H1 (cell line): Measurements from ENCODE around the gene CGNL1. TPM values are rescaled to one million over a fixed set of nuclear protein-coding genes. Genes with fewer than 3 reads are reported as not detected.

Experiments
- CTCF ChIA-PET: fragments of 300-600 bp; sonication (Branson Sonifier 250); formaldehyde crosslinking; loops from one replicate; lab custom pipeline; 2021; ENCODE audit not compliant: partially characterized antibody; lab: Charles Lee
- POLR2A ChIA-PET: fragments of 300-600 bp; sonication (Branson Sonifier 250); formaldehyde crosslinking; loops from one replicate; lab custom pipeline; 2021; ENCODE audit warnings: inconsistent platforms; ENCODE audit not compliant: partially characterized antibody; lab: Charles Lee
- DNase-seq, 2 experiments: peaks; one replicate each; pipeline versions ENCODE4 v3.0.0 to v3.0.0-alpha.2; 2010 to 2022; ENCODE audit warnings: low spot score in 2 of 2, low read depth in 1 of 2, mixed read lengths in 1 of 2
- FAIRE-seq: peaks from 2 replicates; lab custom pipeline; 2011; peaks lifted over from hg19 to GRCh38; lab: Jason Lieb, UNC
- H2AFZ ChIP-seq: 2 replicates; pipeline ENCODE4 v1.8.1; 2012; ENCODE audit warnings: low read length, inconsistent platforms
- H2AK5ac ChIP-seq: 2 replicates; pipeline ENCODE4 v1.6.1; 2013; ENCODE audit warnings: low read depth, low read length
- H2BK120ac ChIP-seq: replicated peaks from 2 replicates; pipeline ENCODE3; 2013; ENCODE audit warnings: low read depth, low read length, inconsistent platforms
- H2BK12ac ChIP-seq: 2 replicates; pipeline ENCODE4 v1.6.1; 2013; ENCODE audit warnings: low read depth, low read length
- H2BK15ac ChIP-seq: 2 replicates; pipeline ENCODE4 v1.6.1; 2013; ENCODE audit warnings: low read length
- H2BK20ac ChIP-seq: 2 replicates; pipeline ENCODE4 v1.6.1; 2013; ENCODE audit warnings: low read length
- H2BK5ac ChIP-seq: 2 replicates; pipeline ENCODE4 v1.6.1; 2013; ENCODE audit warnings: low read depth, low read length
- H3K14ac ChIP-seq: 2 replicates; pipeline ENCODE4 v1.6.1; 2013; ENCODE audit warnings: inconsistent platforms; ENCODE audit not compliant: insufficient read length
- H3K18ac ChIP-seq: 2 replicates; pipeline ENCODE4 v1.6.1; 2013; ENCODE audit warnings: low read length; ENCODE audit errors: extremely low read depth
- H3K23ac ChIP-seq: 2 replicates; pipeline ENCODE4 v1.6.1; 2013; ENCODE audit warnings: inconsistent platforms; ENCODE audit not compliant: insufficient read length
- H3K23me2 ChIP-seq: 2 replicates; pipeline ENCODE4 v1.6.1; 2013; ENCODE audit warnings: low read depth, low read length
- H3K27ac ChIP-seq: 2 replicates; pipeline ENCODE4 v1.6.1; 2011; ENCODE audit warnings: low read depth, low read length, inconsistent platforms
- H3K27me3 ChIP-seq, 4 experiments: replicated peaks in 1 of 4; 1 replicate in 1 of 4; 2 replicates in 3 of 4; pipeline versions ENCODE4 v1.6.1 to v1.8.1; 2011 to 2013; ENCODE audit warnings: low read length in 3 of 4, mild to moderate bottlenecking in 3 of 4, inconsistent platforms in 2 of 4, mixed read lengths in 2 of 4, moderate library complexity in 1 of 4; ENCODE audit not compliant: control insufficient read depth in 3 of 4, insufficient read depth in 3 of 4; ENCODE audit errors: extremely low read depth in 1 of 4
- H3K36me3 ChIP-seq, 4 experiments: 2 replicates each; pipeline versions ENCODE4 v1.6.1 to v1.8.1; 2011 to 2013; ENCODE audit warnings: mild to moderate bottlenecking in 4 of 4, low read length in 3 of 4, moderate library complexity in 2 of 4, control low read depth in 1 of 4, inconsistent platforms in 1 of 4; ENCODE audit not compliant: insufficient read depth in 4 of 4, control insufficient read depth in 2 of 4
- H3K4ac ChIP-seq: replicated peaks from 2 replicates; pipeline ENCODE3; 2013; ENCODE audit warnings: low read length, low read depth, mixed read lengths, inconsistent platforms; ENCODE audit not compliant: insufficient read length
- H3K4me1 ChIP-seq, 4 experiments: replicated peaks in 1 of 4; 1 replicate in 1 of 4; 2 replicates in 3 of 4; pipeline versions ENCODE4 v1.6.1 to v1.8.1; 2011 to 2013; ENCODE audit warnings: low read length in 3 of 4, inconsistent platforms in 2 of 4, mixed read lengths in 1 of 4; ENCODE audit not compliant: insufficient read depth in 4 of 4, control insufficient read depth in 3 of 4
- H3K4me2 ChIP-seq, 2 experiments: 2 replicates each; pipeline versions ENCODE4 v1.6.1 to v1.8.1; 2011 to 2013; ENCODE audit warnings: low read depth in 2 of 2, low read length in 2 of 2, control low read depth in 1 of 2, inconsistent platforms in 1 of 2, mild to moderate bottlenecking in 1 of 2; ENCODE audit not compliant: insufficient read depth in 1 of 2
- H3K4me3 ChIP-seq, 4 experiments: fragments of 200-600, 300-600 bp in 1 of 4; sonication (generic), shearing (Covaris generic), sonication (Bioruptor Twin) in 1 of 4; 2 replicates each; pipeline versions ENCODE4 v1.5.1 to v1.8.1; 2011 to 2016; ENCODE audit warnings: low read length in 4 of 4, low read depth in 3 of 4, control low read depth in 2 of 4, inconsistent platforms in 2 of 4, mild to moderate bottlenecking in 2 of 4, mixed read lengths in 1 of 4, moderate library complexity in 1 of 4; ENCODE audit not compliant: insufficient read depth in 2 of 4; ENCODE audit errors: extremely low read depth in 1 of 4
- H3K56ac ChIP-seq: replicated peaks from 2 replicates; pipeline ENCODE3; 2013; ENCODE audit warnings: low read depth, mild to moderate bottlenecking, mixed read lengths, low read length, inconsistent platforms; ENCODE audit not compliant: insufficient read length
- H3K79me1 ChIP-seq: 2 replicates; pipeline ENCODE4 v1.6.1; 2013; ENCODE audit warnings: low read depth, low read length, control low read depth
- H3K79me2 ChIP-seq, 2 experiments: 2 replicates each; pipeline versions ENCODE4 v1.6.1 to v1.8.1; 2012 to 2013; ENCODE audit warnings: low read length in 2 of 2, mild to moderate bottlenecking in 2 of 2, inconsistent platforms in 1 of 2; ENCODE audit not compliant: insufficient read depth in 2 of 2, control insufficient read depth in 1 of 2
- H3K9ac ChIP-seq, 4 experiments: replicated peaks in 1 of 4; 1 replicate in 1 of 4; 2 replicates in 3 of 4; pipeline versions ENCODE4 v1.6.1 to v1.8.1; 2011 to 2013; ENCODE audit warnings: low read depth in 3 of 4, low read length in 3 of 4, control low read depth in 2 of 4, mild to moderate bottlenecking in 2 of 4, moderate library complexity in 2 of 4, inconsistent platforms in 1 of 4; ENCODE audit errors: extremely low read depth in 1 of 4
- H3K9me3 ChIP-seq, 2 experiments: 2 replicates each; pipeline versions ENCODE4 v1.6.1 to v1.8.1; 2012 to 2013; ENCODE audit warnings: mild to moderate bottlenecking in 2 of 2, moderate library complexity in 2 of 2, control low read depth in 1 of 2, inconsistent platforms in 1 of 2, low read depth in 1 of 2, low read length in 1 of 2, mixed read lengths in 1 of 2; ENCODE audit not compliant: insufficient read depth in 2 of 2
- H4K20me1 ChIP-seq, 2 experiments: replicated peaks in 1 of 2; 2 replicates each; pipeline versions ENCODE3 to v1.8.1; 2011 to 2013; ENCODE audit warnings: inconsistent platforms in 2 of 2, low read length in 2 of 2, mild to moderate bottlenecking in 1 of 2; ENCODE audit not compliant: insufficient read depth in 2 of 2, control insufficient read depth in 1 of 2
- H4K5ac ChIP-seq: 2 replicates; pipeline ENCODE4 v1.6.1; 2013; ENCODE audit warnings: low read length, low read depth, mixed read lengths, inconsistent platforms; ENCODE audit not compliant: insufficient read length
- H4K8ac ChIP-seq: 2 replicates; pipeline ENCODE4 v1.8.0; 2013; ENCODE audit warnings: mild to moderate bottlenecking, moderate library complexity, low read length, inconsistent platforms; ENCODE audit not compliant: insufficient read depth; ENCODE audit errors: extremely low read depth
- H4K91ac ChIP-seq: replicated peaks from 2 replicates; pipeline ENCODE3; 2013; ENCODE audit warnings: low read length, mixed read lengths, inconsistent platforms; ENCODE audit not compliant: insufficient read length
- SIX5 ChIP-seq: IDR thresholded peaks from 2 replicates; pipeline ENCODE4 v1.6.1; 2011; ENCODE audit warnings: mild to moderate bottlenecking, low read depth, low read length
- WGBS, 2 experiments: shearing (Covaris generic) in 1 of 2; methylation state at CpG; one replicate each; pipeline versions ENCODE4 v1.1.6 to v1.1.7; 2013 to 2015; ENCODE audit warnings: low lambda C conversion rate in 2 of 2, mixed read lengths in 2 of 2, inconsistent platforms in 1 of 2, low coverage in 1 of 2, missing lambda C conversion rate in 1 of 2; ENCODE audit not compliant: insufficient replicate concordance in 2 of 2, insufficient coverage in 1 of 2, insufficient read length in 1 of 2; ENCODE audit errors: extremely low coverage in 1 of 2, missing lambda C conversion rate in 1 of 2; 5-methylcytosine and 5-hydroxymethylcytosine counted together
- polyA plus RNA-seq, 7 experiments: library from polyadenylated mRNA; depleted of rRNA in 3 of 7; stranded (reverse) in 5 of 7; unstranded in 2 of 7; fragments of >200 nt in 5 of 7; fragments of 200-250 nt in 2 of 7; gene quantifications; 1 replicate in 5 of 7; 2 replicates in 1 of 7; 4 replicates in 1 of 7; pipeline versions ENCODE4 v1.2.1 to v1.2.3, GENCODE V29; 2011 to 2013; ENCODE audit warnings: missing spikeins in 2 of 7, mixed read lengths in 2 of 7
- total RNA-seq: library from RNA; stranded (reverse); fragmentation: NEBNext Ultra II Directional; extraction: Animal tissue kit (Norgen Biotek cat#: 25700); gene quantifications from 2 replicates; pipeline ENCODE4 v1.2.1, GENCODE V29; 2021

Gene CGNL1
- total and polyA plus RNA-seq, 2 of the 8 experiments (the other 6 are each of a cell fraction or from before 2014, with no cell fraction given): 21.8 to 75.6 TPM

GRCh38 chr15:57589754-57590153 lies 213.4 kb downstream of the CGNL1 start:
- CTCF ChIA-PET: interaction anchor here (0.6 to 4.4 kb wide), 7 partner anchors 9 to 746 kb away, joined by 3 to 19 read pairs (median 4); no protein-coding TSS in a partner anchor

More at GRCh38 chr15:57589754-57590153, 213.4 kb downstream of the CGNL1 start:
- Histone ChIP-seq H3K79me1 (no peaks in the 10 kb centered on the region; the same call in 1 of the 2 replicates), H2BK15ac (no peak overlapping the region), H3K9ac (no peak overlapping the region), H3K4me2 (no peak overlapping the region), H4K20me1 (no peaks in the 10 kb centered on the region), H3K56ac (no peak overlapping the region), H2AK5ac (no peak overlapping the region), H3K27me3 (peaks cover 0 to 18% (median 10%) of the 10 kb centered on the region in 4 experiments; a peak in 4 of 7 replicates), H4K91ac (no peak overlapping the region), H4K8ac (no peak overlapping the region), H3K14ac (no peak overlapping the region), H4K5ac (no peak overlapping the region), H3K36me3 (no peaks in the 10 kb centered on the region), H2AFZ (no peak overlapping the region), H3K18ac (no peak overlapping the region), H2BK12ac (no peak overlapping the region), H2BK120ac (no peak overlapping the region), H3K79me2 (no peaks in the 10 kb centered on the region), H2BK5ac (no peak overlapping the region), H2BK20ac (no peak overlapping the region), H3K4ac (no peak overlapping the region), H3K9me3 (no peaks in the 10 kb centered on the region), H3K4me3 (no peak overlapping the region), H3K27ac (no peak overlapping the region), H3K23me2 (peaks cover 5% of the 10 kb centered on the region; the same call in 1 of the 2 replicates), H3K23ac (no peak overlapping the region), H3K4me1 (peaks cover 4 to 7% (median 4%) of the 10 kb centered on the region in 4 experiments; a peak in 6 of 7 replicates)
- WGBS, 2 experiments: 86% methylated on average over 2 of the region's 2 CpGs; no CpG with 5 or more reads in 1 of the 2 experiments
- DNase-seq (no peak), FAIRE-seq (no peak)
- TF ChIP-seq SIX5: no peak
- POLR2A ChIA-PET: no interaction called here
